Measurements from ENCODE around the gene RFC5. TPM values are rescaled to one million over a fixed set of nuclear protein-coding genes. Genes with fewer than 3 reads are reported as not detected.
A peak's percentile ranks its signal among the peaks of the same experiment; 100 is the strongest.

The RFC5 gene
- total and polyA plus RNA-seq, 2 of the 13 experiments (the other 11 are each of a cell fraction or from before 2014, with no cell fraction given): 16.8 to 51.4 TPM

DNA sequence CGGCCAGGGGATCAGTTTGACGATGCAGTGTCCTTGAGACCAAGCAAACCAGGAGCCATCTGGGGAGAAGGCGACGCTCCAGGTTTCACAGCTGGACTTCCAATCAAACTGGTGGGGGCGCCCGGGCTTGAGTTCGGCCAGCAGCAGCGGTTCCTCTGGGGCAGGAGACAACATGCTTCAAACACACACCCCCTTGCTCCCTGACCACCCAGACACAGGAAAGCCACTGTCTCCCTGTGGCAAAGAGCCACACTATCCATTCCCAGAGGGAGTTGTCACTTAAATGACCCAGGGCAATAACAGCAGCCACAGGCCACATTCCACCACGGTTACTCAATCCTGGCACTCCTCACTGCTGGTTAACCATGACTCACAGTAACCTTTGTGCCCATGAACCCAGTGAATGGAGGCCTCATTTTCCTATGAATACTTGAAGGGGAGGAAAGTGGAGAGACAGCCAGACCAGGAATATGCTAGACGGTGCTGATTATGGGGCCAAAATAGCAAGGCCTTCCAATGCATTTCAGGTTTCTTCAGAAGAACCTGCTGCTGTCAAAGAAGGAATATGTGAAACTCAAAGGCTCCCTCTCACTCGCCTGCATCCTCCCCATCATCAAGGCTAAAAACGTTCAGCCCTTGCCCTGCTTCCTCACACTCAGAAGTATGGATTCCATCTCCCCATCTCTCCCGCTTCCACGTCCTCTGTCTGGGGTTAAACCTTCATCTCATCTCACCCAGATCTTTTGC lies 36.0 kb downstream of the RFC5 start (continued):
- TF ChIP-seq ONECUT2 (CRISPR knock-in tag; IDR thresholded peaks at IDR 0.05) (no peak), MTA3 (CRISPR knock-in tag; IDR thresholded peaks at IDR 0.05) (no peak), SOX5 (CRISPR knock-in tag; IDR thresholded peaks at IDR 0.05; ENCODE audit: borderline replicate concordance) (peak; percentile 93), ZNF263 (CRISPR knock-in tag; IDR thresholded peaks at IDR 0.05) (no peak; the same call in 1 of the 2 replicates), ZBTB21 (CRISPR knock-in tag; IDR thresholded peaks at IDR 0.05) (peak; percentile 59), SMAD3 (CRISPR knock-in tag; IDR thresholded peaks at IDR 0.05) (peak; percentile 86), ZNF282 (IDR thresholded peaks at IDR 0.05; ENCODE audit: partially characterized antibody) (no peak), STAG1 (CRISPR knock-in tag; IDR thresholded peaks at IDR 0.05) (peak; percentile 21; the same call in 1 of the 2 replicates), ZNF234 (CRISPR knock-in tag; conservative IDR thresholded peaks at IDR 0.05) (no peak), CBFB (CRISPR knock-in tag; IDR thresholded peaks at IDR 0.05) (peak; percentile 73; the same call in 1 of the 2 replicates), TBX2 (CRISPR knock-in tag; IDR thresholded peaks at IDR 0.05; ENCODE audit: borderline replicate concordance) (peak; percentile 93), ZNF775 (CRISPR knock-in tag; IDR thresholded peaks at IDR 0.05; ENCODE audit: borderline replicate concordance) (no peak), HOXA5 (CRISPR knock-in tag; IDR thresholded peaks at IDR 0.05) (0 out of 2 replicates have a peak, but pooled peaks have one; percentile 9), ZNF670 (CRISPR knock-in tag; IDR thresholded peaks at IDR 0.05; ENCODE audit: borderline replicate concordance) (0 out of 2 replicates have a peak, but pooled peaks have one; percentile 59), BRD4 (CRISPR knock-in tag; IDR thresholded peaks at IDR 0.05) (0 out of 2 replicates have a peak, but pooled peaks have one; percentile 40), ZNF274 (CRISPR knock-in tag; IDR thresholded peaks at IDR 0.05) (0 out of 2 replicates have a peak, but pooled peaks have one; percentile 46), ZNF614 (CRISPR knock-in tag; IDR thresholded peaks at IDR 0.05; ENCODE audit: borderline replicate concordance) (peak; percentile 96), NFYC (CRISPR knock-in tag; IDR thresholded peaks at IDR 0.05) (no peak), SSRP1 (CRISPR knock-in tag; IDR thresholded peaks at IDR 0.05) (peak; percentile 73; the same call in 1 of the 2 replicates)
- TF ChIP-seq, protein P1, sequence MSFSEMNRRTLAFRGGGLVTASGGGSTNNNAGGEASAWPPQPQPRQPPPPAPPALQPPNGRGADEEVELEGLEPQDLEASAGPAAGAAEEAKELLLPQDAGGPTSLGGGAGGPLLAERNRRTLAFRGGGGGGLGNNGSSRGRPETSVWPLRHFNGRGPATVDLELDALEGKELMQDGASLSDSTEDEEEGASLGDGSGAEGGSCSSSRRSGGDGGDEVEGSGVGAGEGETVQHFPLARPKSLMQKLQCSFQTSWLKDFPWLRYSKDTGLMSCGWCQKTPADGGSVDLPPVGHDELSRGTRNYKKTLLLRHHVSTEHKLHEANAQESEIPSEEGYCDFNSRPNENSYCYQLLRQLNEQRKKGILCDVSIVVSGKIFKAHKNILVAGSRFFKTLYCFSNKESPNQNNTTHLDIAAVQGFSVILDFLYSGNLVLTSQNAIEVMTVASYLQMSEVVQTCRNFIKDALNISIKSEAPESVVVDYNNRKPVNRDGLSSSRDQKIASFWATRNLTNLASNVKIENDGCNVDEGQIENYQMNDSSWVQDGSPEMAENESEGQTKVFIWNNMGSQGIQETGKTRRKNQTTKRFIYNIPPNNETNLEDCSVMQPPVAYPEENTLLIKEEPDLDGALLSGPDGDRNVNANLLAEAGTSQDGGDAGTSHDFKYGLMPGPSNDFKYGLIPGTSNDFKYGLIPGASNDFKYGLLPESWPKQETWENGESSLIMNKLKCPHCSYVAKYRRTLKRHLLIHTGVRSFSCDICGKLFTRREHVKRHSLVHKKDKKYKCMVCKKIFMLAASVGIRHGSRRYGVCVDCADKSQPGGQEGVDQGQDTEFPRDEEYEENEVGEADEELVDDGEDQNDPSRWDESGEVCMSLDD (CRISPR knock-in tag; IDR thresholded peaks at IDR 0.05; ENCODE audit: borderline replicate concordance): peak; percentile 27; the same call in 1 of the 2 replicates
- TF ChIP-seq, protein P2, sequence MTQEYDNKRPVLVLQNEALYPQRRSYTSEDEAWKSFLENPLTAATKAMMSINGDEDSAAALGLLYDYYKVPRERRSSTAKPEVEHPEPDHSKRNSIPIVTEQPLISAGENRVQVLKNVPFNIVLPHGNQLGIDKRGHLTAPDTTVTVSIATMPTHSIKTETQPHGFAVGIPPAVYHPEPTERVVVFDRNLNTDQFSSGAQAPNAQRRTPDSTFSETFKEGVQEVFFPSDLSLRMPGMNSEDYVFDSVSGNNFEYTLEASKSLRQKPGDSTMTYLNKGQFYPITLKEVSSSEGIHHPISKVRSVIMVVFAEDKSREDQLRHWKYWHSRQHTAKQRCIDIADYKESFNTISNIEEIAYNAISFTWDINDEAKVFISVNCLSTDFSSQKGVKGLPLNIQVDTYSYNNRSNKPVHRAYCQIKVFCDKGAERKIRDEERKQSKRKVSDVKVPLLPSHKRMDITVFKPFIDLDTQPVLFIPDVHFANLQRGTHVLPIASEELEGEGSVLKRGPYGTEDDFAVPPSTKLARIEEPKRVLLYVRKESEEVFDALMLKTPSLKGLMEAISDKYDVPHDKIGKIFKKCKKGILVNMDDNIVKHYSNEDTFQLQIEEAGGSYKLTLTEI (CRISPR knock-in tag; conservative IDR thresholded peaks at IDR 0.05): no peak
- TF ChIP-seq, protein P3, sequence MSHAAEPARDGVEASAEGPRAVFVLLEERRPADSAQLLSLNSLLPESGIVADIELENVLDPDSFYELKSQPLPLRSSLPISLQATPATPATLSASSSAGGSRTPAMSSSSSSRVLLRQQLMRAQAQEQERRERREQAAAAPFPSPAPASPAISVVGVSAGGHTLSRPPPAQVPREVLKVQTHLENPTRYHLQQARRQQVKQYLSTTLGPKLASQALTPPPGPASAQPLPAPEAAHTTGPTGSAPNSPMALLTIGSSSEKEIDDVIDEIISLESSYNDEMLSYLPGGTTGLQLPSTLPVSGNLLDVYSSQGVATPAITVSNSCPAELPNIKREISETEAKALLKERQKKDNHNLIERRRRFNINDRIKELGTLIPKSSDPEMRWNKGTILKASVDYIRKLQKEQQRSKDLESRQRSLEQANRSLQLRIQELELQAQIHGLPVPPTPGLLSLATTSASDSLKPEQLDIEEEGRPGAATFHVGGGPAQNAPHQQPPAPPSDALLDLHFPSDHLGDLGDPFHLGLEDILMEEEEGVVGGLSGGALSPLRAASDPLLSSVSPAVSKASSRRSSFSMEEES (CRISPR knock-in tag; IDR thresholded peaks at IDR 0.05): peak; percentile 83
- TF ChIP-seq, protein P4, sequence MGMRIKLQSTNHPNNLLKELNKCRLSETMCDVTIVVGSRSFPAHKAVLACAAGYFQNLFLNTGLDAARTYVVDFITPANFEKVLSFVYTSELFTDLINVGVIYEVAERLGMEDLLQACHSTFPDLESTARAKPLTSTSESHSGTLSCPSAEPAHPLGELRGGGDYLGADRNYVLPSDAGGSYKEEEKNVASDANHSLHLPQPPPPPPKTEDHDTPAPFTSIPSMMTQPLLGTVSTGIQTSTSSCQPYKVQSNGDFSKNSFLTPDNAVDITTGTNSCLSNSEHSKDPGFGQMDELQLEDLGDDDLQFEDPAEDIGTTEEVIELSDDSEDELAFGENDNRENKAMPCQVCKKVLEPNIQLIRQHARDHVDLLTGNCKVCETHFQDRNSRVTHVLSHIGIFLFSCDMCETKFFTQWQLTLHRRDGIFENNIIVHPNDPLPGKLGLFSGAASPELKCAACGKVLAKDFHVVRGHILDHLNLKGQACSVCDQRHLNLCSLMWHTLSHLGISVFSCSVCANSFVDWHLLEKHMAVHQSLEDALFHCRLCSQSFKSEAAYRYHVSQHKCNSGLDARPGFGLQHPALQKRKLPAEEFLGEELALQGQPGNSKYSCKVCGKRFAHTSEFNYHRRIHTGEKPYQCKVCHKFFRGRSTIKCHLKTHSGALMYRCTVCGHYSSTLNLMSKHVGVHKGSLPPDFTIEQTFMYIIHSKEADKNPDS (CRISPR knock-in tag; IDR thresholded peaks at IDR 0.05): peak; percentile 80
